HepG2 (cell line): Measurements from ENCODE around the gene ZMPSTE24. TPM values are rescaled to one million over a fixed set of nuclear protein-coding genes. Genes with fewer than 3 reads are reported as not detected.

Source experiments
- ATAC-seq: fragments of 200-7000 bp; cut with Tn5 transposase; 3 replicates; pipeline ENCODE4 v1.9.1; 2020; ENCODE audit warnings: mild to moderate bottlenecking, moderate library complexity
- BruUV-seq: library from RNA; stranded (reverse); fragments of 400-500 nt; replicated peaks from 2 replicates; lab custom pipeline; 2021; lab: Mats Ljungman, UMichigan
- CTCF ChIA-PET: fragments of 300-600 bp; formaldehyde crosslinking; extraction: SDS; loops from one replicate; lab custom pipeline; 2021; ENCODE audit warnings: low total read pairs, inconsistent platforms, low intra/inter-chr PET ratio; lab: Yijun Ruan, JAX
- POLR2A ChIA-PET: fragments of 350-600 bp; sonication (Branson Sonifier 250); formaldehyde crosslinking; loops from one replicate; lab custom pipeline; 2020; ENCODE audit warnings: antibody characterized with exemption, inconsistent platforms; lab: Yijun Ruan, JAX
- DNase-seq: peaks from one replicate; pipeline ENCODE4 v3.0.0-alpha.2; 2015; ENCODE audit warnings: low spot score
- FAIRE-seq: peaks from 3 replicates; lab custom pipeline; 2011; peaks lifted over from hg19 to GRCh38; lab: Jason Lieb, UNC
- H2AFZ ChIP-seq: one replicate; pipeline ENCODE4 v1.6.1; 2011; ENCODE audit warnings: low read length, inconsistent platforms
- H3K27ac ChIP-seq: fragments of 300-600 bp; 3 replicates; pipeline ENCODE4 v1.8.0; 2011; ENCODE audit warnings: mixed run types, mild to moderate bottlenecking, mixed read lengths, low read length, inconsistent platforms; ENCODE audit not compliant: insufficient read depth; ENCODE audit errors: extremely low read length
- H3K27me3 ChIP-seq, 2 experiments: fragments of 200-600 bp in 1 of 2; 2 replicates in 1 of 2; 3 replicates in 1 of 2; pipeline versions ENCODE4 v1.6.0 to v1.8.0; 2011; ENCODE audit warnings: low read length in 2 of 2, mild to moderate bottlenecking in 2 of 2, moderate library complexity in 2 of 2, inconsistent platforms in 1 of 2; ENCODE audit not compliant: insufficient read depth in 2 of 2, control insufficient read depth in 1 of 2
- H3K36me3 ChIP-seq, 2 experiments: fragments of 200-600 bp in 1 of 2; replicated peaks in 1 of 2; 2 replicates in 1 of 2; 3 replicates in 1 of 2; pipeline versions ENCODE4 v1.5.1 to v1.8.0; 2011; ENCODE audit warnings: low read length in 2 of 2, inconsistent platforms in 1 of 2; ENCODE audit not compliant: insufficient read depth in 2 of 2, control insufficient read depth in 1 of 2
- H3K4me1 ChIP-seq: 2 replicates; pipeline ENCODE4 v1.5.1; 2012; ENCODE audit warnings: low read length, inconsistent platforms; ENCODE audit not compliant: insufficient read depth
- H3K4me2 ChIP-seq: 2 replicates; pipeline ENCODE4 v1.6.0; 2011; ENCODE audit warnings: low read depth, low read length, inconsistent platforms
- H3K4me3 ChIP-seq, 3 experiments: fragments of 200-600 bp in 1 of 3; sonication (generic), shearing (Covaris generic) in 1 of 3; replicated peaks in 1 of 3; 2 replicates each; pipeline ENCODE4 v1.5.1; 2011 to 2016; ENCODE audit warnings: low read length in 3 of 3, inconsistent platforms in 2 of 3, low read depth in 2 of 3, mild to moderate bottlenecking in 2 of 3, control low read depth in 1 of 3, mixed read lengths in 1 of 3; ENCODE audit not compliant: insufficient read depth in 1 of 3
- H3K79me2 ChIP-seq: one replicate; pipeline ENCODE4 v1.6.1; 2011; ENCODE audit warnings: low read length, inconsistent platforms; ENCODE audit not compliant: insufficient read depth
- H3K9ac ChIP-seq: 2 replicates; pipeline ENCODE4 v1.6.0; 2011; ENCODE audit warnings: mild to moderate bottlenecking, low read depth, low read length, inconsistent platforms; ENCODE audit not compliant: insufficient read depth
- H3K9me3 ChIP-seq: 2 replicates; pipeline ENCODE4 v1.5.1; 2012; ENCODE audit warnings: mild to moderate bottlenecking, low read length
- H4K20me1 ChIP-seq: 2 replicates; pipeline ENCODE4 v1.6.0; 2011; ENCODE audit warnings: inconsistent platforms, mild to moderate bottlenecking, low read length, moderate library complexity; ENCODE audit not compliant: insufficient read depth
- CENPT ChIP-seq: sonication (generic); formaldehyde crosslinking; IDR thresholded peaks from 2 replicates; pipeline ENCODE4 v1.8.0; 2022; ENCODE audit warnings: low read depth, mild to moderate bottlenecking, moderate library complexity, missing genetic modification reagents
- CREB1 ChIP-seq, 2 experiments: fragments of 450-650 bp in 1 of 2; IDR thresholded peaks; 2 replicates each; pipeline ENCODE4 v1.6.1; 2016 to 2017; ENCODE audit warnings: control low read depth in 1 of 2, mild to moderate bottlenecking in 1 of 2, missing compliant biosample characterization in 1 of 2, missing genetic modification characterization in 1 of 2
- FOXP1 ChIP-seq, 2 experiments: fragments of 450-650 bp in 1 of 2; IDR thresholded peaks; 2 replicates each; pipeline ENCODE4 v1.6.1; 2017 to 2018; ENCODE audit warnings: antibody characterized with exemption in 1 of 2
- NFATC3 ChIP-seq: sonication (generic); formaldehyde crosslinking; IDR thresholded peaks from 2 replicates; pipeline ENCODE4 v1.5.1; 2020; ENCODE audit warnings: mild to moderate bottlenecking, missing genetic modification reagents
- RARG ChIP-seq: sonication (generic); formaldehyde crosslinking; IDR thresholded peaks from 2 replicates; pipeline ENCODE4 v1.4.0; 2020; ENCODE audit warnings: low read depth, mild to moderate bottlenecking, missing genetic modification reagents
- SMARCE1 ChIP-seq: fragments of 450-650 bp; IDR thresholded peaks from 2 replicates; pipeline ENCODE4 v1.6.1; 2017; ENCODE audit warnings: borderline replicate concordance
- TARDBP ChIP-seq: sonication (generic); formaldehyde crosslinking; IDR thresholded peaks from 2 replicates; pipeline ENCODE4 v1.8.0; 2022; ENCODE audit warnings: mild to moderate bottlenecking, missing genetic modification reagents
- ZNF430 ChIP-seq: sonication (generic); formaldehyde crosslinking; IDR thresholded peaks from 2 replicates; pipeline ENCODE4 v1.9.0; 2021; ENCODE audit warnings: mild to moderate bottlenecking, missing genetic modification reagents
- ZNF775 ChIP-seq: sonication (generic); formaldehyde crosslinking; IDR thresholded peaks from 2 replicates; pipeline ENCODE4 v1.4.0; 2020; ENCODE audit warnings: missing genetic modification reagents, mild to moderate bottlenecking, moderate library complexity, borderline replicate concordance
- ZZZ3 ChIP-seq: sonication (generic); formaldehyde crosslinking; IDR thresholded peaks from 2 replicates; pipeline ENCODE4 v1.4.0; 2020; ENCODE audit warnings: missing genetic modification reagents, mild to moderate bottlenecking, borderline replicate concordance
- WGBS: methylation state at CpG from one replicate; pipeline ENCODE4 v1.1.6; 2017; ENCODE audit warnings: low lambda C conversion rate; 5-methylcytosine and 5-hydroxymethylcytosine counted together
- in situ Hi-C: cut with HindIII; loops from 2 replicates; pipeline ENCODE4 v1.10.0; 2017; ENCODE audit warnings: low pct_unique_long_range_greater_than_20kb; ENCODE audit not compliant: extremely low pct_ligation_motif_present
- intact Hi-C: fragments of 100-400 bp; cut with micrococcal nuclease; formaldehyde crosslinking; loops from one replicate; pipeline ENCODE4 v1.10.0; 2022; ENCODE audit not compliant: unreplicated experiment
- polyA plus RNA-seq, 8 experiments: library from polyadenylated mRNA; depleted of rRNA in 3 of 8; stranded (reverse) in 7 of 8; unstranded in 1 of 8; fragments of >200 nt; fragmentation: Illumina TruSeq in 4 of 8; extraction: Trizol in 4 of 8; gene quantifications; 2 replicates each; pipeline versions ENCODE4 v1.2.1 to v1.2.3, GENCODE V29; 2011 to 2016; ENCODE audit warnings: low read depth in 4 of 8, missing spikeins in 1 of 8, mixed read lengths in 1 of 8; ENCODE audit not compliant: insufficient read depth in 1 of 8
- total RNA-seq, 5 experiments: library from RNA; depleted of rRNA; stranded (reverse); fragments of >200 nt; fragmentation: Illumina TruSeq; extraction: Trizol; gene quantifications; 2 replicates each; pipeline ENCODE4 v1.2.3, GENCODE V29; 2016; ENCODE audit warnings: low read depth in 1 of 5
- TF ChIP-seq, protein P1 (sequence below): sonication (generic); formaldehyde crosslinking; IDR thresholded peaks from 2 replicates; pipeline ENCODE4 v1.8.0; 2022; ENCODE audit warnings: mild to moderate bottlenecking, missing genetic modification reagents, borderline replicate concordance
- TF ChIP-seq, protein P2 (sequence below): sonication (generic); formaldehyde crosslinking; IDR thresholded peaks from 2 replicates; pipeline ENCODE4 v1.8.1; 2023; ENCODE audit warnings: mild to moderate bottlenecking, missing genetic modification reagents, borderline replicate concordance
- TF ChIP-seq, protein P3 (sequence below): IDR thresholded peaks from 2 replicates; pipeline ENCODE4 v1.6.1; 2016

ZMPSTE24 gene
- total and polyA plus RNA-seq, 2 of the 13 experiments (the other 11 are each of a cell fraction or from before 2014, with no cell fraction given), result 13.6 to 60.2 TPM

DNA sequence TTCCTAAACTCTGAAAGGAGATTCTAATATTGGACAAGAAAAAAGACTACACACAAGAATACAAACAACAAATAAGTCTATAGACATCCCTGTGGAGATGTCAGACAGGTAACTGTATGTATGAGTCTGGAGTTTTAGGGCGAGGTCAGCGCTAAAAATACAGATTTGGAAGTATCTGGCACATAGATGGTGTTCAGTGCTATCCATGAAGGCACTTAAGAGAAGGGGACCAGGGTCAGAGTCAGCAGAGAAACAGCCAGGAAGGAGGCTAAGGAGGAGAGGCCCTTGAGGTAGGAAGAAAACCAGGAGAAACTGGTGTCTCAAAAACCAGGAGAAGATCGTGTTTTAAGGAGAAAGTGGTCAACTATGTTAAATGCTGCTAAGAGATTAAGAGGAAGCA lies 18.1 kb downstream of the ZMPSTE24 start:
- 97% methylated on average over 3 of the region's 3 CpGs for WGBS
- no peak overlapping the region for H3K4me3 ChIP-seq
- no peaks in the 10 kb centered on the region for H3K79me2 ChIP-seq
- no peak overlapping the region for H2AFZ ChIP-seq
- no peak for FAIRE-seq
- H4K20me1 ChIP-seq, result no peaks in the 10 kb centered on the region
- no TSS peak for BruUV-seq
- in situ Hi-C loops, result no loop called here
- H3K4me2 ChIP-seq, result no peak overlapping the region
- DNase-seq, result no peak
- ChIA-PET CTCF (no interaction called here), POLR2A (no interaction called here)
- H3K27me3 ChIP-seq, result no peaks in the 10 kb centered on the region
- peaks cover 4 to 50% of the 10 kb centered on the region in 2 experiments; a peak in 4 of 5 replicates for H3K36me3 ChIP-seq
- no peaks in the 10 kb centered on the region for H3K9me3 ChIP-seq
- no peaks in the 10 kb centered on the region for H3K4me1 ChIP-seq
- no peak for ATAC-seq
- H3K27ac ChIP-seq, result no peak overlapping the region
- intact Hi-C loops, result no loop called here
- TF ChIP-seq, protein P1, sequence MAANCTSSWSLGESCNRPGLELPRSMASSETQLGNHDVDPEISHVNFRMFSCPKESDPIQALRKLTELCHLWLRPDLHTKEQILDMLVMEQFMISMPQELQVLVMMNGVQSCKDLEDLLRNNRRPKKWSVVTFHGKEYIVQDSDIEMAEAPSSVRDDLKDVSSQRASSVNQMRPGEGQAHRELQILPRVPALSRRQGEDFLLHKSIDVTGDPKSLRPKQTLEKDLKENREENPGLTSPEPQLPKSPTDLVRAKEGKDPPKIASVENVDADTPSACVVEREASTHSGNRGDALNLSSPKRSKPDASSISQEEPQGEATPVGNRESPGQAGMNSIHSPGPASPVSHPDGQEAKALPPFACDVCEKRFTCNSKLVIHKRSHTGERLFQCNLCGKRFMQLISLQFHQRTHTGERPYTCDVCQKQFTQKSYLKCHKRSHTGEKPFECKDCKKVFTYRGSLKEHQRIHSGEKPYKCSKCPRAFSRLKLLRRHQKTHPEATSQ (CRISPR knock-in tag), result no peak
- TF ChIP-seq ZZZ3 (CRISPR knock-in tag) (no peak), RARG (CRISPR knock-in tag) (no peak), TARDBP (CRISPR knock-in tag) (no peak)
- H3K9ac ChIP-seq, result no peak overlapping the region

DNA sequence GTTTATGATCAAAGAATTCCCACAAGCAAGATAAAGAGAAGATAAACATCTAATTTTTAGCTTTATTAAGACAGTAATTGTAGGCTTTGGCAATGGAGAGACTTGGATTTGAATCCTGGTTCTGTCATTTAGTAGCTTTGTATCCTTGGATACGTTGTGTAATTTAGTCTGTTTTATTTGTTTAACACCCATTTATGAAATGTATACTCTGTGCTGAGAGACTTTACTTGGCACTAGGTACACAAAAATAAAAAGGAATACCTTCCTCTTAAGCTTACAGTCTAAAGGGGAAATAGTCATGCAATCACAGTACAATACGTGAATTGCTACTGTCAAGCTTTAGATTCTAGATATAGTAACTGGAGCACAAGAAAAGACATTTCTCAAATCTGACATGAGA lies 23.8 kb downstream of the ZMPSTE24 start:
- DNase-seq, result peak; percentile 16
- H3K4me1 ChIP-seq, result peaks cover 5% of the 10 kb centered on the region; the same call in 1 of the 2 replicates
- ChIA-PET POLR2A (interaction anchor here (1.2 kb wide), 1 partner anchor 35 kb away, joined by 3 read pairs; the partner anchor contains the start of gene COL9A2), CTCF (no interaction called here)
- no peak for FAIRE-seq
- no peak overlapping the region for H3K4me2 ChIP-seq
- no peaks in the 10 kb centered on the region for H3K9me3 ChIP-seq
- peak overlapping the region; percentile 14 for H3K27ac ChIP-seq
- 70% methylated on average over 2 of the region's 2 CpGs for WGBS
- no peaks in the 10 kb centered on the region for H3K79me2 ChIP-seq
- H3K36me3 ChIP-seq, result peaks cover 3 to 38% of the 10 kb centered on the region in 2 experiments
- no peak overlapping the region for H2AFZ ChIP-seq
- no peak overlapping the region for H3K4me3 ChIP-seq
- in situ Hi-C loops (no loop called here), intact Hi-C loops (no loop called here)
- H3K27me3 ChIP-seq, result no peaks in the 10 kb centered on the region
- no peaks in the 10 kb centered on the region for H4K20me1 ChIP-seq
- no peak overlapping the region for H3K9ac ChIP-seq
- BruUV-seq, result no TSS peak
- ATAC-seq, result no peak; the same call in 2 of the 3 replicates
- no peak for TF ChIP-seq CREB1 (IDR thresholded peaks at IDR 0.05)
- TF ChIP-seq CREB1 (CRISPR knock-in tag; IDR thresholded peaks at IDR 0.05), result no peak
- TF ChIP-seq ZNF430 (CRISPR knock-in tag), result no peak
- TF ChIP-seq, protein P2, sequence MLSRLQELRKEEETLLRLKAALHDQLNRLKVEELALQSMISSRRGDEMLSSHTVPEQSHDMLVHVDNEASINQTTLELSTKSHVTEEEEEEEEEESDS, result no peak
- TF ChIP-seq, protein P3, sequence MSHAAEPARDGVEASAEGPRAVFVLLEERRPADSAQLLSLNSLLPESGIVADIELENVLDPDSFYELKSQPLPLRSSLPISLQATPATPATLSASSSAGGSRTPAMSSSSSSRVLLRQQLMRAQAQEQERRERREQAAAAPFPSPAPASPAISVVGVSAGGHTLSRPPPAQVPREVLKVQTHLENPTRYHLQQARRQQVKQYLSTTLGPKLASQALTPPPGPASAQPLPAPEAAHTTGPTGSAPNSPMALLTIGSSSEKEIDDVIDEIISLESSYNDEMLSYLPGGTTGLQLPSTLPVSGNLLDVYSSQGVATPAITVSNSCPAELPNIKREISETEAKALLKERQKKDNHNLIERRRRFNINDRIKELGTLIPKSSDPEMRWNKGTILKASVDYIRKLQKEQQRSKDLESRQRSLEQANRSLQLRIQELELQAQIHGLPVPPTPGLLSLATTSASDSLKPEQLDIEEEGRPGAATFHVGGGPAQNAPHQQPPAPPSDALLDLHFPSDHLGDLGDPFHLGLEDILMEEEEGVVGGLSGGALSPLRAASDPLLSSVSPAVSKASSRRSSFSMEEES, result no peak
- TF ChIP-seq NFATC3 (CRISPR knock-in tag), result no peak
- no peak for TF ChIP-seq CENPT
- TF ChIP-seq FOXP1 (IDR thresholded peaks at IDR 0.05), result no peak
- no peak for TF ChIP-seq FOXP1 (CRISPR knock-in tag; IDR thresholded peaks at IDR 0.05)
- no peak for TF ChIP-seq SMARCE1
- no peak for TF ChIP-seq ZNF775 (CRISPR knock-in tag)
